A172 (cell line): ENCODE results near the gene EPHA6. TPM values are rescaled to one million over a fixed set of nuclear protein-coding genes. Genes with fewer than 3 reads are reported as not detected.
"Not testable (repeated sequence)": the region's sequence is repeated elsewhere in the genome, so short reads cannot be mapped to it uniquely, and the experiment has no call there.

Source experiments
- DNase-seq: peaks from one replicate; pipeline ENCODE4 v3.0.0-alpha.2; 2015; ENCODE audit warnings: low spot score
- total RNA-seq: library from RNA; depleted of rRNA; stranded (reverse); fragments of >200 nt; shearing (Covaris generic); gene quantifications from 2 replicates; pipeline ENCODE4 v1.2.3, GENCODE V29; 2014

The EPHA6 gene
- total RNA-seq, 1 experiment from 2014 or later, result not detected

- DNase-seq, result not testable (repeated sequence)
Measured at GRCh38 chr3:97025612-97026011, 211.2 kb downstream of the EPHA6 start.

GRCh38 chr3:97029972-97030371 is 215.6 kb downstream of the EPHA6 start:
- DNase-seq, result no peak

GRCh38 chr3:97037294-97037943 is 223.0 kb downstream of the EPHA6 start:
- no peak for DNase-seq

- DNase-seq, result no peak
Measured at GRCh38 chr3:97043411-97043810, 229.0 kb downstream of the EPHA6 start.

- no peak for DNase-seq
Measured at GRCh38 chr3:97057365-97057764, 243.0 kb downstream of the EPHA6 start.

GRCh38 chr3:97059168-97059567 is 244.8 kb downstream of the EPHA6 start:
- DNase-seq, result no peak

GRCh38 chr3:97066531-97066930 is 252.1 kb downstream of the EPHA6 start:
- DNase-seq, result no peak

GRCh38 chr3:97070302-97070701 is 255.9 kb downstream of the EPHA6 start:
- DNase-seq, result no peak

GRCh38 chr3:97074546-97074945 is 260.2 kb downstream of the EPHA6 start:
- DNase-seq, result no peak

GRCh38 chr3:97076673-97077072 is 262.3 kb downstream of the EPHA6 start:
- DNase-seq, result no peak

GRCh38 chr3:97089621-97090020 is 275.2 kb downstream of the EPHA6 start:
- no peak for DNase-seq

- no peak for DNase-seq
Measured at GRCh38 chr3:97102641-97103040, 288.2 kb downstream of the EPHA6 start.

GRCh38 chr3:97105989-97106651 is 291.7 kb downstream of the EPHA6 start:
- DNase-seq, result no peak

GRCh38 chr3:97106652-97106989 is 292.2 kb downstream of the EPHA6 start:
- DNase-seq, result no peak

GRCh38 chr3:97108136-97108535 is 293.7 kb downstream of the EPHA6 start:
- DNase-seq, result no peak

GRCh38 chr3:97111244-97111643 is 296.9 kb downstream of the EPHA6 start:
- DNase-seq, result no peak

GRCh38 chr3:97121386-97121785 is 307.0 kb downstream of the EPHA6 start:
- no peak for DNase-seq

GRCh38 chr3:97125902-97126499 is 311.6 kb downstream of the EPHA6 start:
- no peak for DNase-seq

GRCh38 chr3:97131476-97131875 is 317.1 kb downstream of the EPHA6 start:
- no peak for DNase-seq

- DNase-seq, result no peak
Measured at GRCh38 chr3:97138914-97139541, 324.6 kb downstream of the EPHA6 start.

- no peak for DNase-seq
Measured at GRCh38 chr3:97148931-97149330, 334.5 kb downstream of the EPHA6 start.

- DNase-seq, result no peak
Measured at GRCh38 chr3:97161169-97161568, 346.8 kb downstream of the EPHA6 start.

GRCh38 chr3:97177242-97177641 is 362.8 kb downstream of the EPHA6 start:
- DNase-seq, result no peak
